DND-41 (cell line): ENCODE results near the gene SPRY4.

Experiments used
- EZH2 ChIP-seq: IDR thresholded peaks from 3 replicates; pipeline ENCODE4 v1.6.1; 2012; ENCODE audit warnings: borderline replicate concordance, low read depth, mild to moderate bottlenecking, moderate library complexity, low read length, inconsistent platforms; ENCODE audit not compliant: severe bottlenecking
- TF ChIP-seq, protein P1 (sequence below): IDR thresholded peaks from 2 replicates; pipeline ENCODE4 v1.5.1; 2012; ENCODE audit warnings: borderline replicate concordance, low read length, moderate library complexity, mild to moderate bottlenecking; ENCODE audit not compliant: poor library complexity, severe bottlenecking; ENCODE audit errors: extremely low read depth

DNA sequence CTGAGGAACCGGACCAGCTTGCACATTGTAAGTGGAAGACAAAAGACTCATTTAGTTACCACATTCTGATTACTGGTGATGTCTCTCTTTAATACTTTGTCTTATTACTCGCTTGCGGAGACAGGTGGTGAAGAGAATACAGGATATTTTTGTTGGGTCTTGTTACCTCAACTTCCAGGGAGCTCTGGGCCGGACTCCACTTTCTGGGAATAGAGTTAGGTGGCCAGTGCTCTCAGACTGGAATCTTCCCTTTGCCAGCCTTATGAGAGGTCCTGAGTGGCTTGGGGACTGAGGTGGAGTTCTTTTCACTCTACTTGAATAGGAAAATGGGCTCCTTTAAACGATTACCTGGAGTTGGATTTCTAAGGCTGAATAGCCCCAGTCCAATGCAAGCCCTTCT lies 33.3 kb upstream of the SPRY4 start:
- TF ChIP-seq, protein P1, sequence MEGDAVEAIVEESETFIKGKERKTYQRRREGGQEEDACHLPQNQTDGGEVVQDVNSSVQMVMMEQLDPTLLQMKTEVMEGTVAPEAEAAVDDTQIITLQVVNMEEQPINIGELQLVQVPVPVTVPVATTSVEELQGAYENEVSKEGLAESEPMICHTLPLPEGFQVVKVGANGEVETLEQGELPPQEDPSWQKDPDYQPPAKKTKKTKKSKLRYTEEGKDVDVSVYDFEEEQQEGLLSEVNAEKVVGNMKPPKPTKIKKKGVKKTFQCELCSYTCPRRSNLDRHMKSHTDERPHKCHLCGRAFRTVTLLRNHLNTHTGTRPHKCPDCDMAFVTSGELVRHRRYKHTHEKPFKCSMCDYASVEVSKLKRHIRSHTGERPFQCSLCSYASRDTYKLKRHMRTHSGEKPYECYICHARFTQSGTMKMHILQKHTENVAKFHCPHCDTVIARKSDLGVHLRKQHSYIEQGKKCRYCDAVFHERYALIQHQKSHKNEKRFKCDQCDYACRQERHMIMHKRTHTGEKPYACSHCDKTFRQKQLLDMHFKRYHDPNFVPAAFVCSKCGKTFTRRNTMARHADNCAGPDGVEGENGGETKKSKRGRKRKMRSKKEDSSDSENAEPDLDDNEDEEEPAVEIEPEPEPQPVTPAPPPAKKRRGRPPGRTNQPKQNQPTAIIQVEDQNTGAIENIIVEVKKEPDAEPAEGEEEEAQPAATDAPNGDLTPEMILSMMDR = no peak
- TF ChIP-seq EZH2 = no peak
